Caco-2 (cell line): ENCODE measurements around the gene BCL3. TPM values are rescaled to one million over a fixed set of nuclear protein-coding genes. Genes with fewer than 3 reads are reported as not detected.

ENCODE experiments used
- BruUV-seq: library from RNA; stranded (reverse); fragments of 400-500 nt; replicated peaks from 2 replicates; lab custom pipeline; 2021; lab: Mats Ljungman, UMichigan
- CTCF ChIA-PET: fragments of 300-600 bp; sonication (Branson Sonifier 250); formaldehyde crosslinking; loops from one replicate; lab custom pipeline; 2022; ENCODE audit warnings: antibody characterized with exemption; lab: Charles Lee
- POLR2A ChIA-PET: fragments of 300-600 bp; sonication (Branson Sonifier 250); formaldehyde crosslinking; loops from one replicate; lab custom pipeline; 2022; ENCODE audit warnings: antibody characterized with exemption; lab: Charles Lee
- DNase-seq, 2 experiments: peaks; one replicate each; pipeline versions ENCODE4 v3.0.0 to v3.0.0-alpha.2; 2020 to 2022
- H3K27me3 ChIP-seq: replicated peaks from 2 replicates; pipeline ENCODE4 v1.6.0; 2011; ENCODE audit warnings: low read length; ENCODE audit not compliant: control insufficient read depth, insufficient read depth
- H3K36me3 ChIP-seq: 2 replicates; pipeline ENCODE4 v1.5.1; 2011; ENCODE audit warnings: low read length; ENCODE audit not compliant: control insufficient read depth, insufficient read depth
- H3K4me1 ChIP-seq: fragments of 250-450 bp; sonication (Bioruptor Pico); 2 replicates; pipeline ENCODE4 v1.5.1; 2020; ENCODE audit warnings: mild to moderate bottlenecking
- H3K4me3 ChIP-seq: 2 replicates; pipeline ENCODE4 v1.5.1; 2011; ENCODE audit warnings: low read depth, mild to moderate bottlenecking, control low read depth, low read length
- H3K9me3 ChIP-seq: fragments of 250-450 bp; sonication (Bioruptor Pico); 2 replicates; pipeline ENCODE4 v1.5.1; 2020; ENCODE audit warnings: mild to moderate bottlenecking, moderate library complexity
- H3K27ac Mint-ChIP-seq: one replicate; pipeline ENCODE4 v1.8.0; 2022; ENCODE audit warnings: mixed read lengths; ENCODE audit not compliant: unreplicated experiment
- H3K27me3 Mint-ChIP-seq: one replicate; pipeline ENCODE4 v1.8.0; 2022; ENCODE audit warnings: mixed read lengths; ENCODE audit not compliant: insufficient read depth, unreplicated experiment
- H3K36me3 Mint-ChIP-seq: one replicate; pipeline ENCODE4 v1.8.0; 2022; ENCODE audit warnings: mild to moderate bottlenecking, mixed read lengths; ENCODE audit not compliant: insufficient read depth, unreplicated experiment
- H3K4me1 Mint-ChIP-seq: one replicate; pipeline ENCODE4 v1.8.0; 2022; ENCODE audit warnings: low read depth, mixed read lengths; ENCODE audit not compliant: unreplicated experiment
- H3K4me3 Mint-ChIP-seq: one replicate; pipeline ENCODE4 v1.8.0; 2022; ENCODE audit warnings: mild to moderate bottlenecking, moderate library complexity, mixed read lengths; ENCODE audit not compliant: unreplicated experiment
- H3K9me3 Mint-ChIP-seq: one replicate; pipeline ENCODE4 v1.8.0; 2022; ENCODE audit warnings: mixed read lengths; ENCODE audit not compliant: unreplicated experiment
- CTCF ChIP-seq, 2 experiments: fragments of 200-600 bp in 1 of 2; IDR thresholded peaks; 1 replicate in 1 of 2; 2 replicates in 1 of 2; pipeline versions ENCODE4 v1.5.1 to v1.8.0; 2011 to 2022; ENCODE audit warnings: antibody characterized with exemption in 1 of 2, control low read depth in 1 of 2, inconsistent platforms in 1 of 2, low read depth in 1 of 2, low read length in 1 of 2, mild to moderate bottlenecking in 1 of 2, moderate library complexity in 1 of 2; ENCODE audit not compliant: insufficient read depth in 1 of 2, severe bottlenecking in 1 of 2, unreplicated experiment in 1 of 2
- intact Hi-C: fragments of 100-400 bp; cut with micrococcal nuclease; formaldehyde crosslinking; loops from one replicate; pipeline ENCODE4 v1.10.0; 2022; ENCODE audit not compliant: unreplicated experiment
- total RNA-seq: library from RNA; stranded (reverse); gene quantifications from 2 replicates; pipeline ENCODE4 v1.2.3, GENCODE V29; 2022

BCL3 gene
- total RNA-seq, 1 experiment from 2014 or later = 15.5 TPM

- no peaks in the 10 kb centered on the region; the same call in 1 of the 2 replicates for H3K36me3 ChIP-seq
- H3K9me3 ChIP-seq = no peaks in the 10 kb centered on the region
- no peak for TF ChIP-seq CTCF (IDR thresholded peaks at IDR 0.05; ENCODE audit: insufficient read depth in 1 of 2, low read depth in 1 of 2, low read length in 1 of 2, severe bottlenecking in 1 of 2, unreplicated experiment in 1 of 2)
- H3K4me1 Mint-ChIP-seq = peaks cover 30% of the 10 kb centered on the region
- BruUV-seq = TSS peak; percentile 71
- DNase-seq = peak; percentile 95 to 96
- no peaks in the 10 kb centered on the region for H3K9me3 Mint-ChIP-seq
- H3K4me3 Mint-ChIP-seq = peak overlapping the region; percentile 87
- intact Hi-C loops = loop anchor here (1.0 to 2.0 kb wide), 3 partner anchors 23 to 52 kb away; no protein-coding TSS in a partner anchor
- H3K27me3 ChIP-seq = no peaks in the 10 kb centered on the region
- H3K27me3 Mint-ChIP-seq = no peaks in the 10 kb centered on the region
- H3K27ac Mint-ChIP-seq = peak overlapping the region; percentile 63
- CTCF ChIA-PET = interaction anchor here (1.0 kb wide), 1 partner anchor 23 kb away, joined by 3 read pairs; no protein-coding TSS in a partner anchor
- peak overlapping the region; percentile 61 for H3K4me3 ChIP-seq
- H3K4me1 ChIP-seq = peaks cover 48% of the 10 kb centered on the region
- POLR2A ChIA-PET = no interaction called here
- peaks cover 23% of the 10 kb centered on the region for H3K36me3 Mint-ChIP-seq
Measured at GRCh38 chr19:44746946-44747738, 1.4 kb upstream of the BCL3 start.

GRCh38 chr19:44747739-44748425 lies 626 bp upstream of the BCL3 start:
- peak; percentile 53 to 70 for DNase-seq
- CTCF ChIA-PET = no interaction called here
- no TSS peak for BruUV-seq

More at GRCh38 chr19:44747739-44748425, 626 bp upstream of the BCL3 start:
- H3K4me3 ChIP-seq = peak overlapping the region; percentile 61
- no peaks in the 10 kb centered on the region; the same call in 1 of the 2 replicates for H3K36me3 ChIP-seq
- POLR2A ChIA-PET = no interaction called here
- TF ChIP-seq CTCF (IDR thresholded peaks at IDR 0.05; ENCODE audit: insufficient read depth in 1 of 2, low read depth in 1 of 2, low read length in 1 of 2, severe bottlenecking in 1 of 2, unreplicated experiment in 1 of 2) = no peak
- no peaks in the 10 kb centered on the region for H3K9me3 Mint-ChIP-seq
- H3K27me3 ChIP-seq = no peaks in the 10 kb centered on the region
- intact Hi-C loops = loop anchor here (1.0 to 2.0 kb wide), 3 partner anchors 23 to 53 kb away; no protein-coding TSS in a partner anchor
- H3K27me3 Mint-ChIP-seq = no peaks in the 10 kb centered on the region
- no peaks in the 10 kb centered on the region for H3K9me3 ChIP-seq
- peaks cover 45% of the 10 kb centered on the region for H3K4me1 ChIP-seq
- peak overlapping the region; percentile 63 for H3K27ac Mint-ChIP-seq
- H3K36me3 Mint-ChIP-seq = peaks cover 22% of the 10 kb centered on the region
- peak overlapping the region; percentile 87 for H3K4me3 Mint-ChIP-seq
- H3K4me1 Mint-ChIP-seq = peaks cover 23% of the 10 kb centered on the region
